Measurements from ENCODE around the gene SERPINI1.
A peak's percentile ranks its signal among the peaks of the same experiment; 100 is the strongest.

SERPINI1 gene

GRCh38 chr3:167735233-167736138, at the start of gene SERPINI1:
TSS of gene SERPINI1 (plus strand) at chr3:167735721. CDS start at chr3:167789129, 53,408 bp downstream.
- peak; percentile 76 for DNase-seq

- DNase-seq: no peak
Observed at GRCh38 chr3:167691366-167691765, 44.2 kb upstream of the SERPINI1 start.

GRCh38 chr3:167694121-167694520, 41.4 kb upstream of the SERPINI1 start:
- DNase-seq: no peak

- DNase-seq: no peak
Observed at GRCh38 chr3:167700046-167700445, 35.5 kb upstream of the SERPINI1 start.

- no peak for DNase-seq
Observed at GRCh38 chr3:167700926-167701325, 34.6 kb upstream of the SERPINI1 start.

GRCh38 chr3:167705840-167706239, 29.7 kb upstream of the SERPINI1 start:
- no peak for DNase-seq

- no peak for DNase-seq
Observed at GRCh38 chr3:167709690-167710089, 25.8 kb upstream of the SERPINI1 start.

GRCh38 chr3:167710552-167710951, 25.0 kb upstream of the SERPINI1 start:
- no peak for DNase-seq

GRCh38 chr3:167711439-167711838, 24.1 kb upstream of the SERPINI1 start:
- DNase-seq: no peak

GRCh38 chr3:167712445-167712844, 23.1 kb upstream of the SERPINI1 start:
- no peak for DNase-seq

GRCh38 chr3:167714871-167715270, 20.6 kb upstream of the SERPINI1 start:
- DNase-seq: no peak

- no peak for DNase-seq
Observed at GRCh38 chr3:167716920-167717319, 18.6 kb upstream of the SERPINI1 start.

- DNase-seq: no peak
Observed at GRCh38 chr3:167718582-167718981, 16.9 kb upstream of the SERPINI1 start.

- DNase-seq: no peak
Observed at GRCh38 chr3:167723025-167723512, 12.5 kb upstream of the SERPINI1 start.

GRCh38 chr3:167723872-167724271, 11.6 kb upstream of the SERPINI1 start:
- no peak for DNase-seq

GRCh38 chr3:167728176-167728575, 7.3 kb upstream of the SERPINI1 start:
- DNase-seq: no peak

- DNase-seq: no peak
Observed at GRCh38 chr3:167728632-167729323, 6.7 kb upstream of the SERPINI1 start.

- DNase-seq: no peak
Observed at GRCh38 chr3:167729591-167729990, 5.9 kb upstream of the SERPINI1 start.

GRCh38 chr3:167731393-167731792, 4.1 kb upstream of the SERPINI1 start:
- no peak for DNase-seq

- DNase-seq: no peak
Observed at GRCh38 chr3:167732313-167733065, 3.0 kb upstream of the SERPINI1 start.

GRCh38 chr3:167733961-167734497, 1.5 kb upstream of the SERPINI1 start:
- DNase-seq: no peak

- peak; percentile 89 for DNase-seq
Observed at GRCh38 chr3:167734498-167735232, 856 bp upstream of the SERPINI1 start, which contains the start of gene PDCD10. TSS of gene PDCD10 (minus strand) at chr3:167734892. CDS start at chr3:167720157, 14,735 bp downstream.
